ENCODE measurements around the gene LMBRD1. TPM values are rescaled to one million over a fixed set of nuclear protein-coding genes. Genes with fewer than 3 reads are reported as not detected.

LMBRD1 gene
- total and polyA plus RNA-seq, 8 donors, result 9.8 to 83.0 (median 28.1) TPM

- peaks cover 0 to 39% (median 19%) of the 10 kb centered on the region in 4 donors for H3K4me1 ChIP-seq
- no peak for DNase-seq
- no peaks in the 10 kb centered on the region for H3K9me3 ChIP-seq
- TF ChIP-seq EP300 (IDR thresholded peaks at IDR 0.05) (no peak), CTCF (IDR thresholded peaks at IDR 0.05) (no peak), POLR2A (IDR thresholded peaks at IDR 0.05) (no peak), POLR2AphosphoS5 (IDR thresholded peaks at IDR 0.05) (no peak)
- peak overlapping the region in 1 of 5 donors; percentile 20 for H3K27ac ChIP-seq
- intact Hi-C loops (cut with DNase I; ENCODE audit: low total_unique reads), result no loop called here
- H3K36me3 ChIP-seq, result peaks cover 0 to 12% (median 6%) of the 10 kb centered on the region in 4 donors
- no peak overlapping the region for H3K4me3 ChIP-seq
- H3K27me3 ChIP-seq, result no peaks in the 10 kb centered on the region
- WGBS, 5 donors, result 79 to 89% (median 86%) methylated on average over 4 of the region's 4 CpGs
These were observed 21.8 kb downstream of the LMBRD1 start for GRCh38 chr6:69774740-69775584.

GRCh38 chr6:69771158-69771906 lies 25.5 kb downstream of the LMBRD1 start:
- no peak for DNase-seq
- H3K27me3 ChIP-seq, result no peaks in the 10 kb centered on the region
- H3K9me3 ChIP-seq, result no peaks in the 10 kb centered on the region
- WGBS, 5 donors, result 85 to 94% (median 91%) methylated on average over 5 of the region's 5 CpGs
- no peak overlapping the region for H3K27ac ChIP-seq
- no peak overlapping the region for H3K4me3 ChIP-seq
- no peak for TF ChIP-seq POLR2A (IDR thresholded peaks at IDR 0.05)
- TF ChIP-seq CTCF (IDR thresholded peaks at IDR 0.05), result no peak
- TF ChIP-seq POLR2AphosphoS5 (IDR thresholded peaks at IDR 0.05), result no peak
- no peak for TF ChIP-seq EP300 (IDR thresholded peaks at IDR 0.05)
- peaks cover 0 to 5% (median 0%) of the 10 kb centered on the region in 4 donors for H3K36me3 ChIP-seq
- intact Hi-C loops (cut with DNase I; ENCODE audit: low total_unique reads), result no loop called here
- H3K4me1 ChIP-seq, result peaks cover 0 to 26% (median 13%) of the 10 kb centered on the region in 4 donors

GRCh38 chr6:69768664-69769063 lies 28.1 kb downstream of the LMBRD1 start:
- Histone ChIP-seq H3K36me3 (no peaks in the 10 kb centered on the region), H3K9me3 (no peaks in the 10 kb centered on the region), H3K27me3 (no peaks in the 10 kb centered on the region), H3K27ac (no peak overlapping the region), H3K4me3 (no peak overlapping the region), H3K4me1 (peaks cover 0 to 13% (median 6%) of the 10 kb centered on the region in 4 donors)
- DNase-seq, result no peak
- TF ChIP-seq EP300 (IDR thresholded peaks at IDR 0.05), result no peak
- no peak for TF ChIP-seq POLR2A (IDR thresholded peaks at IDR 0.05)
- TF ChIP-seq POLR2AphosphoS5 (IDR thresholded peaks at IDR 0.05), result no peak
- TF ChIP-seq CTCF (IDR thresholded peaks at IDR 0.05), result no peak
- intact Hi-C loops (cut with DNase I; ENCODE audit: low total_unique reads), result no loop called here

DNA sequence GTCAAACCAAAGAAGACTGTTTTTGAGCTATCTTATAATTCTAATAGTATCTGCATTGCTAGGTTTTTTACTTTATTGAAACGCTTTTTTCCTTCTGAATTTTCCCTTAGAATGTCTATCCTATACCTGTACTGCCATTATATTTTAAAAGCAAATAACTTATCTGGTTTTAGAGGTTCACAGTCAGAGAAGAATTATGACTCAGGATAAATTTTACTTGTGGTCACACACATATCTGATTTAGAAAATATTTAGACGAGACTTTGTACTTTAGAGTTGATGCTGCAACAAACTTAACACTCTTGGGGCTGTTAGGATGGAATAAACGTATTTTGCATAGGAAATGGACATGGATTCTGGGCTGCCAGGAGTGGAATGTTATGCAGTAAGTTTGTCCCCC lies 33.0 kb downstream of the LMBRD1 start:
- Histone ChIP-seq H3K4me1 (peaks cover 0 to 15% (median 3%) of the 10 kb centered on the region in 4 donors), H3K36me3 (no peaks in the 10 kb centered on the region), H3K27me3 (no peaks in the 10 kb centered on the region), H3K9me3 (no peaks in the 10 kb centered on the region), H3K27ac (no peak overlapping the region), H3K4me3 (no peak overlapping the region)
- TF ChIP-seq EP300 (IDR thresholded peaks at IDR 0.05) (no peak), POLR2AphosphoS5 (IDR thresholded peaks at IDR 0.05) (no peak), CTCF (IDR thresholded peaks at IDR 0.05) (no peak), POLR2A (IDR thresholded peaks at IDR 0.05) (no peak)
- 71 to 83% (median 74%) methylated on average over 3 of the region's 3 CpGs for WGBS, 5 donors
- no peak for DNase-seq
- intact Hi-C loops (cut with DNase I; ENCODE audit: low total_unique reads), result no loop called here
